ENCODE data around the gene SDHC.
"Not testable (repeated sequence)": the region's sequence is repeated elsewhere in the genome, so short reads cannot be mapped to it uniquely, and the experiment has no call there.

SDHC gene

GRCh38 chr1:161304927-161305866 is 9.0 kb upstream of the SDHC start:
- Mint-ChIP-seq H3K36me3 (no peaks in the 10 kb centered on the region), H3K27me3 (no peaks in the 10 kb centered on the region), H3K27ac (peak overlapping the region; percentile 95), H3K4me1 (peaks cover 54% of the 10 kb centered on the region), H3K4me3 (peak overlapping the region; percentile 99), H3K9me3 (no peaks in the 10 kb centered on the region)
- no peak for ATAC-seq

GRCh38 chr1:161305867-161306519 is 8.2 kb upstream of the SDHC start:
- no peaks in the 10 kb centered on the region for H3K36me3 Mint-ChIP-seq
- H3K4me3 Mint-ChIP-seq: peak overlapping the region; percentile 99
- peak; percentile 95 for ATAC-seq
- peak overlapping the region; percentile 95 for H3K27ac Mint-ChIP-seq
- no peaks in the 10 kb centered on the region for H3K9me3 Mint-ChIP-seq
- H3K27me3 Mint-ChIP-seq: no peaks in the 10 kb centered on the region
- H3K4me1 Mint-ChIP-seq: peaks cover 54% of the 10 kb centered on the region

GRCh38 chr1:161307230-161307768 is 6.9 kb upstream of the SDHC start:
- no peaks in the 10 kb centered on the region for H3K27me3 Mint-ChIP-seq
- peak overlapping the region; percentile 95 for H3K27ac Mint-ChIP-seq
- no peaks in the 10 kb centered on the region for H3K36me3 Mint-ChIP-seq
- peak overlapping the region; percentile 72 for H3K4me3 Mint-ChIP-seq
- ATAC-seq: peak; percentile 80
- peaks cover 54% of the 10 kb centered on the region for H3K4me1 Mint-ChIP-seq
- H3K9me3 Mint-ChIP-seq: no peaks in the 10 kb centered on the region

DNA sequence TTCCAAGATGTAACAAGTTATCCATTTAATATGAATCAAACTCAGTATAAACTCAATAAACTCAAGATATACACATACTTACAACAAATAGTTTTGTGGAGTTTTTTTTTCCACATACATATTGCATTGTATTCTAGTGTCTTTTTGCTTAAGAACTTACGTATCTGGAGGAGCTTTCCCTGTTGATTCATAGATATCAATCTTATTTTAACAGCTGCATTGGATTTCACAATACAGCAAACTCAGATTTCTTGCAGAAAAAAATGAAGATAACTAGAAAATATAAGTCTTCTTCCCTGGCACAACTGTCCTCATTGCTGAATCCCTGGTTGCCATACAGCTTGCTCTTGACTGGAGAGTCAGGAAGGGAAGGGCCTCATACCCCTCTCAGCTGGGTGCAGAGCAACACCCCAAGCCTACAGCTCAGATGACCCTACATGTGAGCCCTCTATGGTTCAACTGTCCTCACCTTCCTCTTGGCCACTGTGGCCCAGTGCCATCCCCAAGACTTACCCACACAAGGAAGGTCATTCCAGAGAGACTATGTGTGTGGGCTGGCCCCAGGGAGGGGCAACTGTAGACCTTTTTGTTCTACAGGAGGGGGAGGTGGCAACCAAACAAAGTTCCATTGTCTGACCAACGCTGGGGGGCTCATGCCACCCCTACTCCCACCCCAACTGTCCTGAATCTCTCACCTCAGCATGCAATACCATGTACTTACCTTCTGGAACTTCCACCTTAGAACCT is 6.1 kb upstream of the SDHC start:
- Mint-ChIP-seq H3K36me3 (no peaks in the 10 kb centered on the region), H3K9me3 (no peaks in the 10 kb centered on the region), H3K4me1 (peaks cover 53% of the 10 kb centered on the region), H3K27ac (peak overlapping the region; percentile 2), H3K4me3 (no peak overlapping the region), H3K27me3 (no peaks in the 10 kb centered on the region)
- ATAC-seq: no peak

GRCh38 chr1:161309868-161310267 is 4.3 kb upstream of the SDHC start, which contains the start of gene MPZ:
Gene MPZ (minus strand): TSS chr1:161309968. CDS start chr1:161309905, 63 bp downstream.
- H3K9me3 Mint-ChIP-seq: no peaks in the 10 kb centered on the region
- no peaks in the 10 kb centered on the region for H3K36me3 Mint-ChIP-seq
- H3K4me1 Mint-ChIP-seq: peaks cover 51% of the 10 kb centered on the region
- H3K4me3 Mint-ChIP-seq: no peak within 1 kb of the TSS
- peak within 1 kb of the TSS; percentile 2 for H3K27ac Mint-ChIP-seq
- no peak for ATAC-seq
- H3K27me3 Mint-ChIP-seq: no peaks in the 10 kb centered on the region

GRCh38 chr1:161311595-161312181 is 2.5 kb upstream of the SDHC start:
- Mint-ChIP-seq H3K27ac (no peak overlapping the region), H3K27me3 (no peaks in the 10 kb centered on the region), H3K36me3 (no peaks in the 10 kb centered on the region), H3K9me3 (no peaks in the 10 kb centered on the region), H3K4me1 (peaks cover 44% of the 10 kb centered on the region), H3K4me3 (no peak overlapping the region)
- ATAC-seq: no peak

- Mint-ChIP-seq H3K27me3 (no peaks in the 10 kb centered on the region), H3K9me3 (no peaks in the 10 kb centered on the region), H3K27ac (peak overlapping the region; percentile 94), H3K36me3 (no peaks in the 10 kb centered on the region), H3K4me3 (peak overlapping the region; percentile 98), H3K4me1 (peaks cover 24% of the 10 kb centered on the region)
- no peak for ATAC-seq
Measured at GRCh38 chr1:161313554-161314200, 504 bp upstream of the SDHC start.

DNA sequence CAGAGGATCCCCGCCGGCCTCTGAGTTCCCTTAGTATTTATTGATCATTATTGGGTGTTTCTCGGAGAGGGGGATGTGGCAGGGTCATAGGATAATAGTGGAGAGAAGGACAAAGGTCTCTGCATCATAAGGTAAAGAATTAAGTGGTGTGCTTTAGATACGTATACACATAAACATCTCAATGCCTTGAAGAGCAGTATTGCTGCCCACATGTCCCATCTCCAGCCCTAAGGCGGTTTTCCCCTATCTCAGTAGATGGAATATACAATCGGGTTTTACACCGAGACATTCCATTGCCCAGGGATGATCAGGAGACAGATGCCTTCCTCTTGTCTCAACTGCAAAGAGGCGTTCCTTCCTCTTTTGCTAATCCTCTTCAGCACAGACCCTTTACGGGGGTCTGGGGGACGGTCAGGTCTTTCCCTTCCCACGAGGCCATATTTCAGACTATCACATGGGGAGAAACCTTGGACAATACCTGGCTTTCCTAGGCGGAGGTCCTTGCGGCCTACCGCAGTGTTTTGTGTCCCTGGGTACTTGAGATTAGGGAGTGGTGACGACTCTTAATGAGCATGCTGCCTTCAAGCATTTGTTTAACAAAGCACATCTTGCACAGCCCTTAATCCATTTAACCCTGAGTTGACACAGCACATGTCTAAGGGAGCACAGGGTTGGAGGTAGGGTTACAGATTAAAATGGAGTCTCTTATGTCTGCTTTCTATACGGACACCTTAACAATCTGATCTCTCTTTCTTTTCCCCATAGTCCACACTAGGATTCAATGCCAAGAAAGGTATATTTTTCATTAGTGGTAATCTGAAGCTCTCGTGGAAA is 1.9 kb downstream of the SDHC start:
- H3K36me3 Mint-ChIP-seq, H3K9me3 Mint-ChIP-seq, H3K4me3 Mint-ChIP-seq, ATAC-seq, H3K27ac Mint-ChIP-seq, H3K27me3 Mint-ChIP-seq: not testable (repeated sequence)
- peaks cover 21% of the 10 kb centered on the region for H3K4me1 Mint-ChIP-seq

GRCh38 chr1:161324020-161324419 is 9.8 kb downstream of the SDHC start:
- H3K27ac Mint-ChIP-seq: no peak overlapping the region
- no peak overlapping the region for H3K4me3 Mint-ChIP-seq
- H3K36me3 Mint-ChIP-seq: peaks cover 22% of the 10 kb centered on the region
- no peaks in the 10 kb centered on the region for H3K9me3 Mint-ChIP-seq
- ATAC-seq: no peak
- no peaks in the 10 kb centered on the region for H3K27me3 Mint-ChIP-seq
- H3K4me1 Mint-ChIP-seq: no peaks in the 10 kb centered on the region

DNA sequence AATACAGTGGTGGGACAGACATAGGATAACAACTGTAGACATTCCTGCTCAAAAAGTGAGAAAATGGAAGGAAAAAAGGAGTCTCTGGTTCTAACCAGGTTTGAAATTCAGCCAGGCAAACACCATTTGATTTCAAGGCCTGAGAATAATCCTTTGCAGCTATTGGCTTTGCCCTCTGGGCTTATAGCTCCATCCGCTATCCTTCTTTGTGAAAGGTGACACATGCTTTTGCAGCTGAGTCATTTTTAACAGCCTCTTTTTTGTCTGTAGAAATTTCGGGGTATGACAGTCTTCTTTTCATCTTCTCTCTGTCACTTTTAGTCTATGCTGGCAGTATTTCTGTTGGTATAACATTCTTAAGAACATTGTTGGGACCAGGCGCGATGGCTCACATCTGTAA is 16.2 kb downstream of the SDHC start:
- no peaks in the 10 kb centered on the region for H3K27me3 Mint-ChIP-seq
- H3K4me1 Mint-ChIP-seq: no peaks in the 10 kb centered on the region
- no peak for ATAC-seq
- peaks cover 77% of the 10 kb centered on the region for H3K36me3 Mint-ChIP-seq
- H3K4me3 Mint-ChIP-seq: no peak overlapping the region
- no peaks in the 10 kb centered on the region for H3K9me3 Mint-ChIP-seq
- no peak overlapping the region for H3K27ac Mint-ChIP-seq

GRCh38 chr1:161333166-161333565 is 19.0 kb downstream of the SDHC start:
- Mint-ChIP-seq H3K4me1 (no peaks in the 10 kb centered on the region), H3K36me3 (peaks cover 84% of the 10 kb centered on the region), H3K4me3 (no peak overlapping the region), H3K27ac (no peak overlapping the region), H3K9me3 (no peaks in the 10 kb centered on the region), H3K27me3 (no peaks in the 10 kb centered on the region)
- ATAC-seq: no peak

- Mint-ChIP-seq H3K9me3 (no peaks in the 10 kb centered on the region), H3K27ac (no peak overlapping the region), H3K4me1 (no peaks in the 10 kb centered on the region), H3K4me3 (no peak overlapping the region), H3K36me3 (peaks cover 85% of the 10 kb centered on the region), H3K27me3 (no peaks in the 10 kb centered on the region)
- no peak for ATAC-seq
Measured at GRCh38 chr1:161335796-161336195, 21.6 kb downstream of the SDHC start.

DNA sequence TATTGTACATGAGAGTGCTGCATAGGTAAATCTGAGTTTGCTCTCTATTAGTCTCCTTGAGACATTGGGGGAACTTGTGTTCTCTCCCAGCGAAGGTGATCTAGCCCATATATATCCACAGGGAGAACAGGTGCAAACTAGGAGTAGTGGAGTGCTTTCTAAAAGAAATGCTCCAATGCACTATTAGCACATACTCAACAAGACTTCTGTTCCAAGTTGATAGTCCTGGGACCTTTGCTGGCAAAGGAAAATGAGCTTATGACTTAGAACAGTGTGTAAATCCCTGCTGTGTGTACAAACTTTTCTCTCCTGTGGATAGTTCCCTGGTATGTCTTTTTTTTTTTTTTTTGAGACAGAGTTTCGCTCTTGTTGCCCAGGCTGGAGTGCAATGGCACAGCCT is 28.0 kb downstream of the SDHC start:
- H3K9me3 Mint-ChIP-seq: no peaks in the 10 kb centered on the region
- no peak overlapping the region for H3K27ac Mint-ChIP-seq
- H3K4me1 Mint-ChIP-seq: peaks cover 6% of the 10 kb centered on the region
- H3K27me3 Mint-ChIP-seq: no peaks in the 10 kb centered on the region
- peaks cover 66% of the 10 kb centered on the region for H3K36me3 Mint-ChIP-seq
- no peak for ATAC-seq
- H3K4me3 Mint-ChIP-seq: no peak overlapping the region

DNA sequence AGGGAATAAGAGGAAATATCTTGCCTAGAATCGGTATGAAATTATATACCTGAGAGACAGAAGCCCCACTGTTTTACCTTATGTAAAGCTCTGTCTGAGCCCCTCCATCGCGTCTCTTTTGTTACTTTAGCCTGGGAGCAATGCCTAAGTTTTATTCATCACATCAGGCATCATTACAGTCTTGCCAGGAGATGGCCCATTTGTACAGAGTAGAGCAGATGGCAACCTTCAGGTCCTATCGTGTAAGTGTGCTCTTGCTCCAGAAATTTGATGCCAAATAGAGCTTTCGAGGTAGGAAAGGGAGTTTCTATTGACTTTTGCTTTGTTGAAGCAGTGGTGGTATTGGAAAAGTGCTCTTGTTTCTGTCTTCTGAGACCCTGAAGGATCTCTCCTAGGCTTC is 28.6 kb downstream of the SDHC start:
- no peaks in the 10 kb centered on the region for H3K27me3 Mint-ChIP-seq
- H3K36me3 Mint-ChIP-seq: peaks cover 62% of the 10 kb centered on the region
- no peak overlapping the region for H3K27ac Mint-ChIP-seq
- H3K4me1 Mint-ChIP-seq: peaks cover 6% of the 10 kb centered on the region
- no peak for ATAC-seq
- H3K4me3 Mint-ChIP-seq: no peak overlapping the region
- no peaks in the 10 kb centered on the region for H3K9me3 Mint-ChIP-seq
